ENCODE measurements around the gene TRPC5OS.

DNA sequence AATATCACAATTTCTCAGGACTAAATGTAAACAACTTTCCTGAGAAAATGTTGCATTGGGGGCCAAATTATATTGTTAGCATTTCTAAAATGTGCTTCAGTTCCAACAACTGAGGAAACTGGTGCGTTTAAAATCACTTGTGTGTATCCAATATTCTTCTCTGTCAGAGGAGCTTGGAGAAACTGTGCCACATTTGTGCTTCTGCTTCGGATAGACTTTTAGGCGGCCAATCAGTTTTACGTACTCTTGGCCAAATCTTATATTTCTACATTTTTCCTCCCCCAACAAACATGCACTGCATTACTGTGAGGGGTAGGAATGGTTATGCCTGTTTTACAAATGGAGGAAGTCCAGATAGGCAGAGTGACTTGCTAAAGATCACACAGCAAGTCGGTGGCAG is 27.4 kb upstream of the TRPC5OS start:
- TF ChIP-seq CTCF (IDR thresholded peaks at IDR 0.05) (no peak), POLR2AphosphoS5 (IDR thresholded peaks at IDR 0.05) (no peak), POLR2A (IDR thresholded peaks at IDR 0.05) (no peak), EP300 (IDR thresholded peaks at IDR 0.05; ENCODE audit: low read depth) (no peak)

Measured in transverse colon (tissue), 4 donors.